ENCODE measurements around the gene ZCCHC7.
"Not testable (repeated sequence)": the region's sequence is repeated elsewhere in the genome, so short reads cannot be mapped to it uniquely, and the experiment has no call there.

Gene ZCCHC7

DNA sequence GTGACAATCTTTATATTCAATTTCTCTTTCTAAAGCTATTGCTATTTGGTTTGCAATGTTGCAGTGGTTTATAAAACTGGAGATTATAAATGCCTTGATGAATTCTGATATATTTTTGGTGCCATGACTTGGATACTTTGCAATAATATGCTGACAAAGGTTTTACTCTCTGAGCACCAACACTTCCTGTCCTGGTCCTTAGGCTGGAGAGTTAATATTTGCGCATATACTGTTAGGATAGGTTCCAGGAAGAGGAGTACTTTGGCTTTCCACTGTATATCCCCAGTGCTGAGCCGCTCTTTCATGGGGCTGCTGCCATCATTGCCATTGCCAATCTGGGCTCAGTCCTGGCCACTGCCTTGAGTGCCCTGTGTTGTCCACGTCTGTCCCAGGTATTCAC is 139.6 kb downstream of the ZCCHC7 start:
- no peak for DNase-seq

DNA sequence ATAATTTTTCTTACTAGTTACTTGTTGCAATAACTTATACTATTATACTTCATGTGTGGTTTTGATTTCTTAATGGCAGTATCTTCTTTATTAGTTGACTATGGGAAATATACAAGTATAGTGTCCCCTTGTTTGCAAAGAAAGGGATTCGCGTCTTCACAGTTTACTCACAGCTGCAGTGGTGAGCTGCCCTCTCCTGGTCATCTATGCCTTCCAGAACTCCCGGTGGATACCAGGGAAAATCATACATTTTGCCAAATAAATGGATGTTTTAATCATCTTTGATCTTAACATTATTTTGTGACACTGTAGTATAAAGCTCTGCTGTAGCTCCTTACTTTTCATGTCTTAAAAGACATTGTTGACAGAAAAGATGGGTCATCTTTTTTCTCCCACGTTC is 142.0 kb downstream of the ZCCHC7 start:
- no peak for DNase-seq

DNA sequence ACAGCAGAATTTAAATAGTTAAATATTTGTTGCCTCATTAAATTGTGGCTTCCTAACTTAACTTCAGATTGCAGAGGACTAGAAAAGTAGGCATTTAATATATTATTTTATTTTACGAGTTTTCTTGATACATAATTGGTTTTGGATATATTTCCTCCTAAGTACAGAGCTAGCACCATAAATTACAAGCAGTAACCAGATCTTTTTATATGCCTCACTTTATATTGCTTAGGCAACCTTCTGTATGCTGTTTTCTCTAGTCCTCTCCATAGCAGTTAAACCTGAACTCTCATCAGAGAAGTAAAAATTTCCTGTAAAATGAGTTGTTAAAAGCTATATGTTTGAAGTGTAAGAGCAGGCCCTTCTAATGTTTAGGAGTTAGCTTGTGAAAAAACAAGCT is 144.2 kb downstream of the ZCCHC7 start:
- DNase-seq, result no peak

DNA sequence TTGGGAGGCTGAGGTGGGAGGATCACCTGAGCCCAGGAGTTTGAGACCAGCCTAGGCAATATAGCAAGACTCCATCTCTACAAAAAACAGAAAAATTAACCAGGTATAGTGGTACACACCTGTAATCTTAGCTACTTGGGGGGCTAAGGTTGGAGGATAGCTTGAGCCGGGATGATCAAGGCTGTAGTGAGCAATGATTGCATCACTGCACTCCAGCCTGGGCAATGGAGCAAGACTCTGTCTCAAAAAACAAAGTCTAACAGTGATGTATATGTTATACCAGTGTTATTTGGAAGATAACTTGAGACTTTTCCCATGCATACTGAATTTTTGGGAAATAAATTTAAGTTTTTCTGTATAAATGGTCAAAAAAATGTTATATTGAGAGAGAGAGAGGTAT is 146.3 kb downstream of the ZCCHC7 start:
- no peak for DNase-seq

DNA sequence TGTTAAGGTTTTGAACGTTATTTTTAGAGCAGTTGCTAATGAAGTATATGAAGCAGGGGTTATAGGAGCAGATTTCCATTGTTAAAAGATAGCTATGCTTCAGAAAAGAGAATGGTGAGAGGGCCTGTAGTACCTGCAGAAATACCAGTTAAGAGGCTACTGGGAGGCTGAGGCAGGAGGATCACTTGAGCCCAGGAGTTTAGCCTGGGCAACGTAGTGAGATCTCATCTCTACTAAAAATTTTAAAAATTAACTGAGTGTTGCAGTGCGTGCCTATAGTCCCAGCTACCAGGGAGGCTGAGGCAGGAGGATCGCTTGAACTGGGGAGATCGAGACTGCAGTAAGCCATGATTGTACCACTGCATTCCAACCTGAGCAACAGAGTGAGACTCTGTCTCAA is 148.8 kb downstream of the ZCCHC7 start:
- DNase-seq, result no peak

DNA sequence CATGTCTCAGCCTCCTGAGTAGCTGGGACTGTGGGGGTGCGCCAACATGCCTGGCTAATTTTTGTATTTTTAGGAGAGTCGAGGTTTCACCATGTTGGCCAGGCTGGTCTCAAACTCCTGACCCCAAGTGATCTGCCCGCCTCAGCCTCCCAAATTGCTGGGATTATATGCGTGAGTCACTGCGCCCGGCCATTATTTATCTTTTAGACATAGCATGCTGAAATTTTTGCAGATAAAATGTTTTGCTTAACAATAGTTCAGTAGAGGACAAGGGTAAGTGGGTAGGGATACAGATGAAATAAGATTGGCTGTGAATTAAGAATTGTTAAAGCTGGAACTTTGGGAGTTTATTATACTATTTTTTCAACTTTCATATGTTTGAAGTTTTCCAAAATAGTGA is 151.3 kb downstream of the ZCCHC7 start:
- no peak for DNase-seq

DNA sequence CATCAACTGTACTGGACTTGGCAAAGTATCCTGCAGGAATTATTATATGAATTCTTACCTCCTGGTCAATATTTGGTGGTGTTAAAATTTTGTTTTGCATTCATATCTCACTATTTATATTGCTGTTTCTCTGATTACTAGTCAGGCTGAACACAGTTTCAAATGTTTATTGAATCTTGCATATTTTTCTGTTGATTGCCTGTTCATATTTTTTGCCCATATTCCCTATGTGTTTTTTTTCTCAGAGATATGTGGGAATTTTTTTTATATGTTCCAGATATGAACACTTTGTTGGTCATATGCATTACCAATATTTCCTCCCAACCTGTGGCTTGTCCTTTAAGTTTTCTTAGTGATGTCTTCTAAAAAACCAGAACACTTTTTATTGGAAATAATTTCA is 153.2 kb downstream of the ZCCHC7 start:
- DNase-seq, result no peak

DNA sequence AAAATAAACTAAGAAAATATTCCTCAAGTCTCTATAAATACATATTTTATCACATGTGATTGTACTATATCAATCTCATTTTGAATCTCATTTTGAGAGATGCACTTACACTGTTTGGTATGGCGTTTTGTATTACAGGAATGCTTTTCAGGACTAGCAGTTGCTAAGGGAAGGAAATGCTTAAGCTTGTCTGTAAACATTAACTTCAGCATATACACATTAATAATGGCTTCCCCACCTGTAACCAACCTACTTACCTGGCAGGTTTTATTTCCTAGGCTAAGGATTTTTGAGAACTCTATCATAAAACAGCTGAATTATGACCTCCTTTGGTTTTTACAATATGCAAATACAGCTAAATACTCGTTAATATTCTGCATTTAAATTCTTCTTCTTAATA is 161.2 kb downstream of the ZCCHC7 start:
- DNase-seq, result no peak

DNA sequence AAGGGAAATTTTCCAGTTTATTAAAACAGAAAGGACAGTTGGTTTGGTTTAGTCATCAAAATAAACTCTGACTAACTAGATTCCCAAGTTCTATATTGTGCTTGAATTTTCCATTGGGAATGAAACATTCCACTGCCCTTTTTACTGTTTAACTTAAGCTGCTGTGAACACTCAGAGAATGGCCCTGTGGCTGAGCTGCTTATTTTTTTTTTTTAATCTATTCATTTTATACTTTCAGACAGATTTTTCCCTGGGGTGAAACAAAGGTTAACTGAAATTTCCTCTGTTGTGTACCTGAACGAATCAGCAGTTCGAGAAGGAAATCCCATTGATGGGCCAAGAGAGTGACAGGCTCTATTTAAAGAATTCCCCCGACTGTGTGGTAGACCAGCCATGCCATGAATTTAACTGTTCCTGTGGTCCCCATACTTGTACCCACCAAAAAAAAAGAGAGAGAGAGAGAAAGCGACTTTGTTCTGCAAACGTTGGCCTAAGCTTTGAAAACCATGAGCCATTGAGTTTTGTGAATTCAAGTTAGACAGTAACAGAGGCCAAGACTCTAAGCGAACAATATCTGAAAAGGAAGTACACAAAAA is 163.5 kb downstream of the ZCCHC7 start:
- no peak for DNase-seq

DNA sequence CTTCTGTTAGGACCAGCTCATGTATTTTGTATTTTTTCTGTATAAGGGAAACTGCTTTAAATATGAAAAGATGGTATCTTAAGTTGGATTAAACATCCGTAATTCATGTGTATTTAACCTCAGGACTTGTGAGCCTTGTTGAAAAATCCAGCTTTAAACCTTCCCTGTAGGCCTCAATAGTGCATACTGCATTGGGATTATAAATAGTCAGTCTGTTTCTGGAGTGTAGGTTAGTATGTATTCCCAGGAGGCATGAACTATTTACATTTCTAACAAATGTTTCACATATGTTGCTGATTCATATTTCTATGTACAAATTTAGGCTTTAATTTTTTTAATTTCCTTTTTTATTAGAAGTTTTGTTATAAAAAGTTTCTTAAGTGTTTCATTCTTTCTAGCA is 164.3 kb downstream of the ZCCHC7 start:
- no peak for DNase-seq

DNA sequence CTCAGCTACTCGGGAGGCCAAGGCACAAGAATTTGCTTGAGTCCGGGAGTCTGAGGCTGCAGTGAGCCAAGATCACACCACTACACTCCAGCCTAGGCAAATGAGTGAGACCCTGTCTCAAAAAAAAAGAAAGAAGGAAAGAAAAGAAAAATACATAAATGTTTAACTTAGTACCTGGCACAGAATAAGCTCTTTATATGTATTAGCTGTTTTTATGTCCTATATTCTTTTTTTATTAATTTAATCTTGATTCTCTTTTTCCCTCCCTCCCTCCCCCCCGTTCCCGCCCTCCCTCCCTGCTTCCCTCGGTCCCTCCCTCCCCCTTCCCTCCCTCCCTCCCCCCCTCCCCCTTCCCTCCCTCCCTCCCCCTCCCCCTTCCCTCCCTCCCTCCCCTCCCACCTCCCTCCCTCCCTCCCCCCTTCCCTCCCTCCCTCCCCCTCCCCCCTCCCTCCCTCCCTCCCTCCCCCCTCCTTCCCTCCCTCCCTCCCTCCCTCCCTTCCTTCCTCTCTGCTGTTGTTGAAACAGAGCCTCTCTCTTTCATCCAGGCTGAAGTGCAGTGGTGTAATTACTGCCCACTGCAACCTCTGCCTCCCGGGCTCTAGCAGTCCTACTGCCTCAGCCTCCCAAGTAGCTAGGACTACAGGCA is 166.3 kb downstream of the ZCCHC7 start:
- DNase-seq, result no peak

DNA sequence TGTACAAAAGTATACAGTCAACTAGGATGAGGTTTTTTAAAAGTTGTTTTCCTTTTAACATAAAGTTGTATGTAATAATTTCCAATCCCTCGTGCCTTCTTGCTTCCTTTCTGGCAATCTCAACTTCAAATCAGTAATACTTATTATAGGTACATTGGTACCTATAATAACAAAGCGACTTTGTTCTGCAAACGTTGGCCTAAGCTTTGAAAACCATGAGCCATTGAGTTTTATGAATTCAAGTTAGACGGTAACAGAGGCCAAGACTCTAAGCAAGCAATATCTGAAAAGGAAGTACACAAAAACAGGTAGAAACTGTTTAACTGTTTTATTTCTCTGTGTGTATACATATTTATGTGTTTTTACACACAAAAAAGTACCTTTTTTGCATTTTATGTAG is 166.9 kb downstream of the ZCCHC7 start:
- DNase-seq, result no peak

DNA sequence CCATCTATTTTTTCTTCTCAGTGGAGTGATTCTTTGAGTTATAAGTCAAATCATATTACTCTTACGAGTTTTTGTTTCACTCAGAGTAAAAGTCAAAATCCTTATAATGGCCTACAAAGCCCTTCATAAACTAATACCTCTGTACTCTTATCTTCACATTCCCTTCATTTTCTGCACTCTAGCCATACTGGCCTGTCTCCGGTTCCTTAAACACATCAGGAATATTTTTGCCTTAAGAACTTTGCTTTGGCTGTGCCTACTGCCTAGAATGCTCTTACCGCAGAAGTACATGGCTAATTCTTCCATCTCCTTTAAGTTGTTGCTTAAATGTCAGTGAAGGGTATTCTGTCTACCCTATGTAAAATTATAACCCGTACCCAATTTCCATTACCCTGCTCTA is 169.3 kb downstream of the ZCCHC7 start:
- DNase-seq, result no peak

DNA sequence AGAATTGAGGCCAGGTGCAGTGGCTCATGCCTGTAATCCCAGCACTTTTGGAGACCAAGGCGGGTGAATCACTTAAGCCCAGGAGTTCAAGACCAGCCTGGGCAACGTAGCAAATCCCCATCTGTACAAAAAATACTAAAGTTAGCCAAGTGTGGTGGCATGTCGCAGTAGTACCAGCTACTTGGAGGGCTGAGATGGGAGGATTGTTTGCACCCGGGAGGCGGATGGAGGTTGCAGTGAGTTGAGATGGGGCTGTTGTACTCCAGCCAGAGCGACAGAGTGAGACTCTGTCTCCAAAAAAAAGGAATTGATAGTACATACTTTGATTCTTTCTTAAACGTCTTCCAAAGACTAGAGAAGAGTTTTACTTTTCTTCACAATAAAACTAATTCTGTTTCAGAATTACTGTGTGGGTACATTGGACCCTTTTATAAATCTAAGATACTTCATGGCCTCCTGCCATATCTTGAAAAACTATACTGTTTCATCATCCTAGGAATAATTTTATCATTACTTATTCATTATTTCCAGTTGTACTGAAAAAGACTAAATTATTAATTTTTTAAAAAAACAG is 170.1 kb downstream of the ZCCHC7 start:
- DNase-seq, result no peak

DNA sequence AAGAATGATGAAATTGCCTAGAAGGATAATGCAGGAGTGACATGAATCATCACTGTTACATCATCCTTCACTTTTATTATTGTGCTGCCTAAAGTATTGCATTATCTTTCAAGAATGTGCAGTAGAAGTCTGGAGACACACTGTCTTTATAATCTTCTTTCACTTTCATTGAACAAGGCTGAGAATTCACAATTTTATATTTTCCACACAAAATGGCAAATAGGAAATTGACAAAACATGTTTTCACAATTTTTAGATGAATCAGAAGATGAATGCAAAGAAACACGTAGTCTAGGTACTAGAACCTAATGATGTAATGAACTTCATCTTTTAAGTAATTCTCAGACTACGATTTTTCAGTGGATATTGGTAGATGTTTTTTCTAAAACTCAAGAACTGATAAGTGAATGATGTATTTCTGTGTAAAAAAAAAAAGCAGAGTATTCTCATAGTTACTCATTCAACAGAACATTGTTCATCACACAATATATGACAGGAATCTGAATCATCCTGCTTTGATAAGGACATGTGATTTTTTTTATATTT is 170.6 kb downstream of the ZCCHC7 start:
- no peak for DNase-seq

DNA sequence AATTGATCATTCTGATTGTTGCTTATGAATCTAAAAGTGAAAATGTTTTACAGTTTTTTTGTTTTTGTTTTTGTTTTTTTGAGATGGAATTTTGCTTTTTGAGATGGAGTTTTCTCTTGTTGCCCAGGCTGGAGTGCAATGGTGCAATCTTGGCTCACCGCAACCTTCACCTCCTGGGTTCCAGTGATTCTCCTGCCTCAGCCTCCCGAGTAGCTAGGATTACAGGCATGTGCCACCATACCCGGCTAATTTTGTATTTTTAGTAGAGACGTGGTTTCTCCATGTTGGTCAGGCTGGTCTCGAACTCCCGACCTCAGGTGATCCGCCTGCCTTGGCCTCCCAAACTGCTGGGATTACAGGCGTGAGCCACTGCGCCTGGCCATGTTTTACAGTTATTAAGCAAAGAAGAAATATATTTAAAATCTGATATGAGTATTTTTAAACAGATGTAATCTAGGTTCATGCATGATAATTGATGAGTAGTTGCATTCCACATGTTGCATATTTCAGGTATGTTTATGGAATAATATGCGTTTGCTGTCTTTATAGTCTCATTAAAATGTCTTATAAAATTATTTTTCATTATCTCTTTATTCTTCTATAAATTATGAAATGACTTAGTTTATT is 171.4 kb downstream of the ZCCHC7 start:
- DNase-seq, result not testable (repeated sequence)

DNA sequence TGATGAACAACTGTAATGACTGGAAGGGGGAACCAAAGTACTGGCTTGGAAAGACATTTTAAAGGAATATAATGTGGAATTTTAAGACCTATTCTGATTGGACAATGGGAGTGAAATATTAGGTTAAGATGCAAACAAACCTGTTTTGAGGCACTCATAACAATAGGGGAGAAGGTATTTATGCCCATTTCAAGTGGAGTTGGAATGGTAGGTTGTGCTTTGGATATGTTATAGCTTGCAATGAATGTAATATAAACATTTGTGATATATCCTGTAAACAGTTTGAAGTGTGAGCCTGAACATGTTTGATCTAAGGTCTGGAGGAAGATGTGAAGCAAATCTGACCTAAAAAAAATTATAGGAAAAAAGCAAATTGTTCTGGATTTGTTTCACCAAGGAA is 172.5 kb downstream of the ZCCHC7 start:
- DNase-seq, result no peak

DNA sequence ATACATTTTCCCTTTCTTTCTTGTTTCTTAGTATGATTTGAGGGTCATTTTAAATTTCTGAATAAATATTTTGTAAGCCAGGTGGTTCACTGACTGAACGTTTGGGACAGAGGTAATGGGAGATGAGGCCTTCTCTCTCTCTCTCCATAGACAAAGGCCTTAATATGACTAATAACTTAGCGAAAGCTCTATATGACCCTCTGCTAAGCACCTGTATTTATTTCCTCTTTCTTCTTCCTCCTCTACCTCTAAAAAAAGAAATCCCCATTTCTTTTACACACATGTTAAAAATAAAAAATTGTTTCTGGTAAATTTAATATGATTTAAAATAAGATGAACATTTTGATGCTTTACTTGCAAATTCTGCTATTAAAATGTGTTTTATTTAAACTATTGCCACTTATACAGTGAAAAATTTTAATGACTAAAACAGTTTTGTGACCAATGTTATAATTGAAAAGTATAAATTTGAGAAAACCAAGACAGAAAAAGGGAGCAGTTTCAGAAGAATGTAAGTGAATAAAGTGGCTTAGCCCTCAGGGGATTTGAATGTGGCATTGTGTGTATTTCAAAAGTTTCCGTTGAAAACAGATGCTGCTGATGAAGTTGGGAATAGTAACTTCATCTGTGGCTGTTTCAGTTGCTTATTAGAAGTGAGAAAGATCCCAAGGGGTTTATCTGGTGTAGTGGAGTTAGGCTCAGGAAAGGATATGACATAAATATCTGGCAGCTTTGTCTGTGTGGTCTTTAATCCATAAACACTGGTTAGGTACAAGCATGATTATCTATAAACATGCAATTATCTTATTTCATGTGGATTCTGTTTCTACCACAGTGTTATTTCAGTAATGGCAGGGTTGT is 173.5 kb downstream of the ZCCHC7 start:
- DNase-seq, result no peak

DNA sequence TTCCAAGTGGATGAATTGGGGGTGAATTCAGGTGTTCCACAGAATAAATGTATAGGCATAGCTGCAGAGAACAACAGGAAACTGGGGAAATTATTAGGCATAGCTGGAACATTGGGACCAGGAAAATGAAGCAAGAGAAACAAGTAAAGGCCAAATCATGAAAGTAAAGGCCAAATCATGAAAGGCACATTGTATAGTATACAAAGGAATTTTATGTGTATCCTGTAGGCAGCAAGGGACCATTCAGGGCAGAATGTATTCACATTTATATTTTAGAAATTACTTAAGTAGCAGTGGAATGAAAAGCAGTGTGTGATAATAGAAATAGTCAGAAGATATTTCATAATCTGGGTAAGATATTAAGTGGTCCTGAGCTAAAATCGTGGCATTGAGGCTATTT is 174.8 kb downstream of the ZCCHC7 start:
- DNase-seq, result no peak

DNA sequence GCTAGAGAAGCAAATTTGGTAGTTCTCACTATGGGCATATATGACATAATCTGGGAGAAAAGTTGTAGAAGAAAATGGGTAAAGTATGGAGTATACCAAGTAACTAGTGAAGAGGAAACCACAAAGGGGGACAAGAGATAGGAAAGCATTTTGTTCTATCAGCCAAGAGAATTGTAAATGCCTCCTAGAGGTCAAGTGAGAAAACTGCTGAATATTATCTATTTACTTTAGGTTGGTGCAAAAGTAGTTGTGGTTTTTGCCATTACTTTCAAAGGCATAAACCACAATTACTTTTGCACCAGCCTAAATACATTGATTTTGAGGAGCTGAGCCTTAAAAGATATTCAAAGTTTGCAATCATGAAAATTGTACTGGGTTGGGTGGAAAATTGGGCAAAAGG is 175.4 kb downstream of the ZCCHC7 start:
- DNase-seq, result no peak

DNA sequence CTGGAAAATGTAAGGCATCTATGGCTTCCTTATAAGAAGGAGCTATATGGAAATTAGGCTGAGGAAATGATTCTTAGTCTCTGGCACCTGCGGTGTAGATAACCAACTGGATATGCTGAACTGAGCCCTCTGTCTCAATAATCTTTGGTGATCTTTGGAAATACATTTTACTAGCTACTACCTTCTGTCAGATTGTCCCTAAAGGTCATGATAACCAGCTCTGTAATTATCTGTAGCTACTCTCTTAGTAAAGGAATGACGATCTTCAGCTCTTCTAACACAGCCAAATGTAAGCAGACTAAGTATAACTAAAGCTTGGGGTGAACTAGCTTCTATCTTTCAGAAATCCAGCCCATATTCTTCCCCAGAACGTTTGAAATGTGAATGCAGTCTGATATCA is 177.2 kb downstream of the ZCCHC7 start:
- DNase-seq, result no peak

DNA sequence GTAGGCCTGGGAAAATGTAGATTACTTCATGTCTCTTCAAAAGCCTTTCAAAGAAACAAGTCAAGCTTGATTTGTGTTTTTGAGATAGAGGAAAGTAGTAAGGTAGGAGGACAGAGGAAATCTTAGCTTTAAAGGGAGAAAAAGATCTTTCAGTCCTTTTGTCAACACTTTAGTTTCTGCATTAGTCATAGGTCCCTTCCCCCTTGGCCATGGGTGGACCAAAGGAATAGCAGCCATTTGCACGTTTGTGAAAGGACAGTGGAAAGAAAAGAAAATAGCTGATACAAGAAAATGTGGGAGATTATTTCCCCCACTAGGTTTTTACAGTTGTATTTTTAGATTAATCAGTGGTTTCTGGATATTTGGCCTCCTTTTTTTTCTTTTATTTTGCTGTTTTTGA is 180.2 kb downstream of the ZCCHC7 start:
- no peak for DNase-seq
